Karpas-422 (cell line): ENCODE measurements around the gene KIAA0825. TPM values are rescaled to one million over a fixed set of nuclear protein-coding genes. Genes with fewer than 3 reads are reported as not detected.

ENCODE experiments used
- DNase-seq: peaks from one replicate; pipeline ENCODE4 v3.0.0-alpha.2; 2015
- H2AFZ ChIP-seq: fragments of 200-600 bp; sonication (generic); 2 replicates; pipeline ENCODE4 v1.6.1; 2014; ENCODE audit warnings: antibody characterized with exemption, low read length, mixed read lengths
- H3K27ac ChIP-seq: fragments of 200-600 bp; sonication (generic); 2 replicates; pipeline ENCODE4 v1.5.1; 2014; ENCODE audit warnings: mild to moderate bottlenecking, low read length, moderate library complexity
- H3K27me3 ChIP-seq: fragments of 200-600 bp; sonication (generic); 2 replicates; pipeline ENCODE4 v1.6.1; 2014; ENCODE audit warnings: low read length, mixed read lengths
- H3K36me3 ChIP-seq: fragments of 200-600 bp; sonication (generic); 2 replicates; pipeline ENCODE4 v1.6.1; 2014; ENCODE audit warnings: low read length, mixed read lengths; ENCODE audit not compliant: insufficient read depth
- H3K4me1 ChIP-seq: fragments of 200-600 bp; sonication (generic); 2 replicates; pipeline ENCODE4 v1.6.1; 2014; ENCODE audit warnings: mild to moderate bottlenecking, low read length, mixed read lengths
- H3K4me2 ChIP-seq: fragments of 200-600 bp; sonication (generic); 2 replicates; pipeline ENCODE4 v1.6.1; 2014; ENCODE audit warnings: low read length, low read depth, mild to moderate bottlenecking; ENCODE audit not compliant: poor library complexity, severe bottlenecking
- H3K4me3 ChIP-seq: fragments of 200-600 bp; sonication (generic); 2 replicates; pipeline ENCODE4 v1.5.1; 2014; ENCODE audit warnings: mild to moderate bottlenecking, antibody characterized with exemption, low read length, mixed read lengths
- H3K79me2 ChIP-seq: fragments of 200-600 bp; sonication (generic); 2 replicates; pipeline ENCODE4 v1.6.1; 2014; ENCODE audit warnings: mild to moderate bottlenecking, low read length, mixed read lengths
- H3K9ac ChIP-seq: fragments of 200-600 bp; sonication (generic); 2 replicates; pipeline ENCODE4 v1.6.0; 2014; ENCODE audit warnings: low read length
- H3K9me2 ChIP-seq: fragments of 200-600 bp; sonication (generic), shearing (Covaris generic); replicated peaks from 2 replicates; pipeline ENCODE4 v1.6.0; 2014; ENCODE audit warnings: mild to moderate bottlenecking, low read length, moderate library complexity; ENCODE audit not compliant: insufficient read depth
- H3K9me3 ChIP-seq: fragments of 300-700, 200-600 bp; sonication (generic); 2 replicates; pipeline ENCODE4 v1.6.1; 2014; ENCODE audit warnings: low read length, mixed read lengths
- H4K20me1 ChIP-seq: fragments of 200-600 bp; sonication (generic); 2 replicates; pipeline ENCODE4 v1.6.1; 2014; ENCODE audit warnings: mild to moderate bottlenecking, antibody characterized with exemption, low read length, low read depth; ENCODE audit not compliant: insufficient read depth
- total RNA-seq: library from RNA; depleted of rRNA; stranded (reverse); fragments of >200 nt; shearing (Covaris generic); gene quantifications from 2 replicates; pipeline ENCODE4 v1.2.3, GENCODE V29; 2014; ENCODE audit warnings: low replicate concordance

KIAA0825 gene
- total RNA-seq, 1 experiment from 2014 or later = 2.0 TPM

- no peaks in the 10 kb centered on the region for H3K79me2 ChIP-seq
- H3K36me3 ChIP-seq = no peaks in the 10 kb centered on the region
- H3K27me3 ChIP-seq = no peaks in the 10 kb centered on the region
- no peaks in the 10 kb centered on the region for H3K9me2 ChIP-seq
- H2AFZ ChIP-seq = no peak overlapping the region
- no peak overlapping the region for H3K9ac ChIP-seq
- no peak for DNase-seq
- no peak overlapping the region for H3K27ac ChIP-seq
- H3K4me1 ChIP-seq = no peaks in the 10 kb centered on the region
- H3K9me3 ChIP-seq = no peaks in the 10 kb centered on the region
- H3K4me3 ChIP-seq = no peak overlapping the region
- no peak overlapping the region for H3K4me2 ChIP-seq
- H4K20me1 ChIP-seq = no peaks in the 10 kb centered on the region
Measured at GRCh38 chr5:94245608-94246007, 372.8 kb downstream of the KIAA0825 start.

- Histone ChIP-seq H3K79me2 (no peaks in the 10 kb centered on the region), H3K4me2 (no peak overlapping the region)
Measured at GRCh38 chr5:94244921-94245320, 373.5 kb downstream of the KIAA0825 start.

GRCh38 chr5:94243612-94244011 lies 374.8 kb downstream of the KIAA0825 start:
- Histone ChIP-seq H2AFZ (no peak overlapping the region), H4K20me1 (no peaks in the 10 kb centered on the region), H3K27me3 (no peaks in the 10 kb centered on the region), H3K9ac (no peak overlapping the region), H3K9me3 (no peaks in the 10 kb centered on the region), H3K27ac (no peak overlapping the region), H3K4me2 (no peak overlapping the region), H3K4me3 (no peak overlapping the region), H3K4me1 (no peaks in the 10 kb centered on the region), H3K36me3 (no peaks in the 10 kb centered on the region), H3K79me2 (no peaks in the 10 kb centered on the region), H3K9me2 (no peaks in the 10 kb centered on the region)
- no peak for DNase-seq

More at GRCh38 chr5:94244921-94245320, 373.5 kb downstream of the KIAA0825 start:
- DNase-seq = no peak
- no peaks in the 10 kb centered on the region for H3K9me2 ChIP-seq
- H2AFZ ChIP-seq = no peak overlapping the region
- no peaks in the 10 kb centered on the region for H3K9me3 ChIP-seq
- no peaks in the 10 kb centered on the region for H3K27me3 ChIP-seq
- no peak overlapping the region for H3K9ac ChIP-seq
- H3K27ac ChIP-seq = no peak overlapping the region
- no peaks in the 10 kb centered on the region for H3K36me3 ChIP-seq
- H4K20me1 ChIP-seq = no peaks in the 10 kb centered on the region
- no peak overlapping the region for H3K4me3 ChIP-seq
- H3K4me1 ChIP-seq = no peaks in the 10 kb centered on the region

- Histone ChIP-seq H3K4me1 (no peaks in the 10 kb centered on the region), H3K9me2 (no peaks in the 10 kb centered on the region), H3K9me3 (no peaks in the 10 kb centered on the region), H3K27ac (no peak overlapping the region), H2AFZ (no peak overlapping the region), H3K4me3 (no peak overlapping the region), H3K36me3 (no peaks in the 10 kb centered on the region), H4K20me1 (no peaks in the 10 kb centered on the region), H3K4me2 (no peak overlapping the region), H3K27me3 (no peaks in the 10 kb centered on the region), H3K9ac (no peak overlapping the region), H3K79me2 (no peaks in the 10 kb centered on the region)
- no peak for DNase-seq
Measured at GRCh38 chr5:94240993-94241651, 377.3 kb downstream of the KIAA0825 start.

GRCh38 chr5:94240596-94240992 lies 377.8 kb downstream of the KIAA0825 start:
- H3K4me2 ChIP-seq = no peak overlapping the region
- DNase-seq = no peak
- H3K27me3 ChIP-seq = no peaks in the 10 kb centered on the region
- no peaks in the 10 kb centered on the region for H3K36me3 ChIP-seq
- no peaks in the 10 kb centered on the region for H3K9me3 ChIP-seq
- H2AFZ ChIP-seq = no peak overlapping the region
- no peaks in the 10 kb centered on the region for H3K79me2 ChIP-seq
- no peak overlapping the region for H3K9ac ChIP-seq
- no peaks in the 10 kb centered on the region for H3K9me2 ChIP-seq
- H3K4me1 ChIP-seq = no peaks in the 10 kb centered on the region
- H4K20me1 ChIP-seq = no peaks in the 10 kb centered on the region
- no peak overlapping the region for H3K27ac ChIP-seq
- no peak overlapping the region for H3K4me3 ChIP-seq

- H3K79me2 ChIP-seq = no peaks in the 10 kb centered on the region
- H3K27ac ChIP-seq = no peak overlapping the region
- no peak overlapping the region for H3K9ac ChIP-seq
- H3K27me3 ChIP-seq = no peaks in the 10 kb centered on the region
- no peaks in the 10 kb centered on the region for H4K20me1 ChIP-seq
- no peaks in the 10 kb centered on the region for H3K9me2 ChIP-seq
- H2AFZ ChIP-seq = no peak overlapping the region
- H3K4me1 ChIP-seq = no peaks in the 10 kb centered on the region
- no peak overlapping the region for H3K4me2 ChIP-seq
- DNase-seq = no peak
- H3K36me3 ChIP-seq = no peaks in the 10 kb centered on the region
- no peak overlapping the region for H3K4me3 ChIP-seq
- no peaks in the 10 kb centered on the region for H3K9me3 ChIP-seq
Measured at GRCh38 chr5:94240134-94240533, 378.3 kb downstream of the KIAA0825 start.

- Histone ChIP-seq H3K36me3 (no peaks in the 10 kb centered on the region), H4K20me1 (no peaks in the 10 kb centered on the region), H2AFZ (no peak overlapping the region), H3K9me3 (no peaks in the 10 kb centered on the region), H3K27ac (no peak overlapping the region), H3K4me3 (no peak overlapping the region), H3K4me2 (no peak overlapping the region), H3K27me3 (no peaks in the 10 kb centered on the region), H3K9me2 (no peaks in the 10 kb centered on the region), H3K9ac (no peak overlapping the region), H3K79me2 (no peaks in the 10 kb centered on the region), H3K4me1 (no peaks in the 10 kb centered on the region)
- no peak for DNase-seq
Measured at GRCh38 chr5:94239266-94239665, 379.1 kb downstream of the KIAA0825 start.

GRCh38 chr5:94234987-94235386 lies 383.4 kb downstream of the KIAA0825 start:
- Histone ChIP-seq H3K27ac (no peak overlapping the region), H3K4me1 (no peaks in the 10 kb centered on the region), H2AFZ (no peak overlapping the region), H3K36me3 (no peaks in the 10 kb centered on the region), H3K4me3 (no peak overlapping the region), H3K9ac (no peak overlapping the region), H3K4me2 (no peak overlapping the region), H4K20me1 (no peaks in the 10 kb centered on the region), H3K79me2 (no peaks in the 10 kb centered on the region), H3K27me3 (no peaks in the 10 kb centered on the region), H3K9me3 (no peaks in the 10 kb centered on the region), H3K9me2 (no peaks in the 10 kb centered on the region)
- no peak for DNase-seq
